Measurements from ENCODE around the gene PTGS2. TPM values are rescaled to one million over a fixed set of nuclear protein-coding genes. Genes with fewer than 3 reads are reported as not detected.

Gene PTGS2
- total and polyA plus RNA-seq, 10 donors = 0.20 to 8.3 (median 3.2) TPM

GRCh38 chr1:186715887-186716809, 35.9 kb upstream of the PTGS2 start:
- no peaks in the 10 kb centered on the region for H3K36me3 ChIP-seq
- no peak overlapping the region for H3K4me3 ChIP-seq
- intact Hi-C loops (cut with DNase I; ENCODE audit: low total_unique reads) = no loop called here
- no peak for DNase-seq
- H3K4me1 ChIP-seq = no peaks in the 10 kb centered on the region
- no peak overlapping the region for H3K27ac ChIP-seq
- TF ChIP-seq POLR2A (IDR thresholded peaks at IDR 0.05) (no peak), CTCF (IDR thresholded peaks at IDR 0.05 in 8 of 11, conservative IDR thresholded peaks at IDR 0.05 in 3 of 11) (no peak), POLR2AphosphoS5 (IDR thresholded peaks at IDR 0.05) (no peak)
- no peaks in the 10 kb centered on the region for H3K27me3 ChIP-seq (replicated peaks in 1 of 7)
- WGBS, 5 donors = 58 to 85% (median 78%) methylated on average over 5 of the region's 5 CpGs
- H3K9me3 ChIP-seq = no peaks in the 10 kb centered on the region

GRCh38 chr1:186710696-186711095, 30.5 kb upstream of the PTGS2 start:
- Histone ChIP-seq H3K4me1 (no peaks in the 10 kb centered on the region), H3K36me3 (no peaks in the 10 kb centered on the region), H3K4me3 (no peak overlapping the region), H3K27me3 (replicated peaks in 1 of 7) (no peaks in the 10 kb centered on the region), H3K9me3 (no peaks in the 10 kb centered on the region), H3K27ac (no peak overlapping the region)
- TF ChIP-seq POLR2A (IDR thresholded peaks at IDR 0.05) = no peak
- no peak for TF ChIP-seq CTCF (IDR thresholded peaks at IDR 0.05 in 8 of 11, conservative IDR thresholded peaks at IDR 0.05 in 3 of 11)
- WGBS, 5 donors = 77 to 98% (median 91%) methylated on average over 2 of the region's 2 CpGs
- no peak for DNase-seq
- intact Hi-C loops (cut with DNase I; ENCODE audit: low total_unique reads) = no loop called here

GRCh38 chr1:186708694-186709097, 28.5 kb upstream of the PTGS2 start:
- 49 to 86% (median 74%) methylated on average over 2 of the region's 2 CpGs for WGBS, 5 donors
- Histone ChIP-seq H3K4me1 (no peaks in the 10 kb centered on the region), H3K27ac (no peak overlapping the region), H3K9me3 (no peaks in the 10 kb centered on the region), H3K4me3 (no peak overlapping the region), H3K27me3 (replicated peaks in 1 of 7) (no peaks in the 10 kb centered on the region), H3K36me3 (no peaks in the 10 kb centered on the region)
- DNase-seq = no peak
- intact Hi-C loops (cut with DNase I; ENCODE audit: low total_unique reads) = no loop called here
- no peak for TF ChIP-seq POLR2AphosphoS5 (IDR thresholded peaks at IDR 0.05)

- DNase-seq = no peak
- Histone ChIP-seq H3K27me3 (replicated peaks in 1 of 7) (no peaks in the 10 kb centered on the region), H3K27ac (no peak overlapping the region), H3K4me3 (no peak overlapping the region), H3K4me1 (no peaks in the 10 kb centered on the region), H3K36me3 (no peaks in the 10 kb centered on the region), H3K9me3 (no peaks in the 10 kb centered on the region)
- WGBS, 5 donors = 81 to 90% (median 90%) methylated on average over 8 of the region's 8 CpGs
- intact Hi-C loops (cut with DNase I; ENCODE audit: low total_unique reads) = no loop called here
- TF ChIP-seq POLR2A (IDR thresholded peaks at IDR 0.05) (no peak), CTCF (IDR thresholded peaks at IDR 0.05 in 8 of 11, conservative IDR thresholded peaks at IDR 0.05 in 3 of 11) (no peak), POLR2AphosphoS5 (IDR thresholded peaks at IDR 0.05) (no peak)
Measured at GRCh38 chr1:186703209-186703766, 23.1 kb upstream of the PTGS2 start.

Measured in spleen (tissue), 11 donors.